Measurements from ENCODE around the gene ADD3.

GRCh38 chr10:110003524-110003885 lies 4.3 kb upstream of the ADD3 start:
- TF ChIP-seq CTCF (IDR thresholded peaks at IDR 0.05), result no peak
- no peak for TF ChIP-seq ZFX (IDR thresholded peaks at IDR 0.05; ENCODE audit: borderline replicate concordance)
